HG03520 (cell line): ENCODE measurements around the gene FHL2.
"Not testable (repeated sequence)": the region's sequence is repeated elsewhere in the genome, so short reads cannot be mapped to it uniquely, and the experiment has no call there.

Source experiments
- ATAC-seq: cut with Tn5 transposase; IDR thresholded peaks from one replicate; pipeline ENCODE4 v1.9.1; 2021; ENCODE audit warnings: mild to moderate bottlenecking, moderate library complexity; ENCODE audit not compliant: unreplicated experiment

Gene FHL2

DNA sequence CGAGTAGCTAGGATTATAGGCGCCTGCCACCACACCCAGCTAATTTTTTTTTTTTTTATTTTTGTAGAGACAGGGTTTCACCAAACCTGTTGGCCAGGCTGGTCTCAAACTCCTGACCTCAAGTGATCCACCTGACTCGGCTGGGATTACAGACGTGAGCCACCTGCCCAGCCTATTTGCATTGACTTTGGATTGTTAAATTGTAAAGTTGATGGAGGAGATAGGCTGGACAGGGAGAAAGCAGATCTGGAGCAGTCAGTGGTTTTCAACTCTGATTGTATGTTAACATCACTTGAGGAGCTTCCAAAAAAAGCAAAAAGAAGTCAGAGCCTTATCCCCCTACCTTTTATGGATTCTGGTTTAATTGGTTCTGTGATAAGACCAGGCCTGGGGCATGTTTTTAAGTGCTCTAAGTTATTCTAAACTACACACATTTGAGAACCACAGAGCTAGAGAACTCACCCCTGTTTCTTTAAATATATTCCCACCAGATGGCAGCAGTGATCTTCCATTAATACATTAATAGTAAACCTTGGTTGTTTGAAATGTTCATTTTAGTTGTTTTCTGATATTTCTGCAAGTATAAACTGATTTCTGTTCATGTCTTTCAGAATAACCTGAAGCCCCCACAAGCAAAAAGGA is 54.0 kb downstream of the FHL2 start:
- no peak for ATAC-seq

DNA sequence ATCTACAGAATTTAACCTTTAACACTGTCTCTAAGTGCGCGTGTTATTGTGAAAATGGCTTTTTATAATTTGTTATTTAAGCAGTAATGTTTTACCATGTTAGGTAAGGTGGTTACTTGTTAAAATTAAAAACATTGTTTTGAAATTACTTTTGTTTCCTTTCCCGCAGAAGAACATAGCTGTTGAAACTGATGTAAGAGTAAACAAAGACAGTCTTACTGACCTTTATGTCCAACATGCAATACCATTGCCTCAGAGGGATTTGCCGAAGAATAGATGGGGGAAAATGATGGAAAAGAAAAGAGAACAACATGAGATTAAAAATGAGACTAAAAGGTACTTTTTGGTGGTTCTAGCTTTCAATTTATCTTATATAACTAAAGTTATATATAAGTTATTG is 59.4 kb downstream of the FHL2 start:
- no peak for ATAC-seq

DNA sequence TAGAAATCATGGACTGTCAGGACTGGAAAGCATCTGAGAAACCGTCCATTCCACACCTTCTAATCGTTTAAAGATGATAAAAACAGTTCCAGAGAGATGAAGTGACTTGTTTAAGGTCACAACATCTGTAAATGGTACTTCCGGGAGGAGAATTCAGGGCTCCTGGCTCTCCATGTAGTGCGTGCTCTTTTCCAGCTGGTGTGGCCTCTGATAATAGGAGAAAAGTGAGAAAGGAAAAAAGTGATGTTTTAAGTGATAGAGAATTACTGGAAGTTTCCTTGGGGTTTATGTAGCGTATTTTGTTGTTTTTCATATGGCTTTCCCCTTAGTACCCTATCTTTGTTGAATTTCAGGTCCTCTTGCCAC is 60.8 kb downstream of the FHL2 start:
- ATAC-seq = peak; percentile 4

DNA sequence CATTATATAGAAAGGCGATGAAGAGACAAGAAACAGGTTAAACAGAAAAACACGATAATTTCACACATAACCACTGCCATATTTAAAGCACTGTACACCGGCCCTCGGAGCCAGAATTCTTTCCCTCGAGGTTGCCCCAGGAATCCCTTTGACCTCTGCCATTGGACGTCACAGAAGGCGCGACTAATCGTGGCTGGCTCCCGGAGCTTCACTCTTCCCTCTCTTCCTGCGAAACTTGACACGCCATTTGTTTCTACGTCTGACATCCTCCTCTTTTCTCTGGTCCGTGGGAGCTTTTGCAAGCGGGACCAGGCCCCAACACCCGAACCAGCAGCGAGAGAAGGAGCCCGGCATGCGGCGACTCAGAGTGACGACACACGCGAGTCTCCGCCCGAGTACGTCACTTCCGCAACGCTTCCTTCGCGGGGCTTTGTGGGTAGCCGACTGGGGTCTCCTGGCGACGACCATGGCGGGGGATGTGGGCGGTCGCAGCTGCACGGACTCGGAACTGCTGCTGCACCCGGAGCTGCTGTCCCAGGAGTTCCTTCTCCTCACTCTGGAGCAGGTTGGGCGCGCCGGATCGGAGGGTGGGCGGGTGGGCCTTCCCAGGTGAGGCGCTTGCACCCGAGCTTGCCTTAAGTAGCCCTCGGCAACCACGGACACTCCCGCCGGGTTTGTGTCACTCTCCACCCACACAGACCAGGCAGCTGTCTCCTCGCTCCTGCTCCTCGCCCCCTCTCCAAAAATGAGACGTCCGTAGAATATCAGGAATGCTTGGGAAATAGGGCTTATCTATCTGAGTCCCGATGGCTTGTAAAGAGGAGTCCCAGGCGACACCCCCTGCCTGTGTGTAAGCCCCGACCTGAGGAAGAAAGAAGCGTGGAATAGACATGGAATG is 61.5 kb downstream of the FHL2 start, which contains the start of gene C2orf49:
Gene C2orf49 (plus strand): TSS at position 419 of the 898 bp plus-strand sequence. CDS start 48 bp downstream, at position 467.
- peak; percentile 78 for ATAC-seq

DNA sequence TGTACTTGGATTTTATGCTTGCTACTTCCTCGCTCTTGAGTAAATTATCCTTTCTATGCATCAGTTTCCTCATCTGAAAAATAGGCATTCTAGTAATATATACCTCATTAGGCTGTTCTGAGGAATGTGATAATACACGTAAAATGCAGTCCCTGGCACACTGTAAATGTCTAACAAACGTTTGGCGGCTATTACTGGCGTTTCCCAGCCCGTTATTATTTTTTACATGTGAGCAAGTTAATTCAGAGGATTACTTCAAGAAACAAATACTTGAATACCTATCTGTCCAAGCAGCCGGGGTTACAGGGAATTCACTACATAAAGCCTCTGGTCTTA is 62.1 kb downstream of the FHL2 start:
- no peak for ATAC-seq

DNA sequence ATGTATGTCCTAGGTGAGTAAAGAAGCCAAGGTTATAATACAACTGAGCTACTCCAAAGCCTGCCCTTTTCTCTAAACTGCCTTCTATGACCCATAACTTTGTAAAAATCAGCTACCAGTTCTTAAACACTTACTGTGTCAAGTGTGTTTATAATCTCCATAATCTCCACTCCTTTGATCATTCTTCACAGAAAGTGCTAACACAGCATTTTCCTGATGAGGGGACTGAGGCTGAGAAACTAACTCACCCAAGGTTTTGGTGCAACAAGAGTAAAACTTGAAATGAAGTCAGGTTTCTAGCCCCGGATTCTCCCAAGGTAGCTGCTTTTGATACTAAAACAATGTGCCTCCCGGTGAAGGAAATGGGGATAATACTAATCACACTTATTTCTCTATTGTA is 63.4 kb downstream of the FHL2 start:
- no peak for ATAC-seq

DNA sequence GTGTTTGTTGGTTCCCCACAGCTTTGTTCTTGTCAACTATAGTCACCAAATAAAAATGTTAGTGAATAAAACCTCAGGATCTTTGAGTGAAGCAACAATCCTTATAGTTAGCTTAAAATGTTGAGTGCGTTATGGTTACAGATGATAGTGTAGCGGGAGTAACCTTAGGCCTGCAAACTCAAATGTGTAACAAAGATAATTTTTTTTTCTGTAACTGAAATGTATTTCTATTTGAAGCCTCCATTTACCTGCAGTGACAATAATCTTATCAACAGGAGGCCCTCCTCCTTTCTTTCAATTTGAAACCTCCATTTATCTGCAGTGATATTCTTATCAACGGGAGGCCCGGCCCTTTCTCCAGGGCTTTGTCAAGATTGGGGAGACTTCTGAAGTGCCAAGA is 64.6 kb downstream of the FHL2 start:
- ATAC-seq = no peak

DNA sequence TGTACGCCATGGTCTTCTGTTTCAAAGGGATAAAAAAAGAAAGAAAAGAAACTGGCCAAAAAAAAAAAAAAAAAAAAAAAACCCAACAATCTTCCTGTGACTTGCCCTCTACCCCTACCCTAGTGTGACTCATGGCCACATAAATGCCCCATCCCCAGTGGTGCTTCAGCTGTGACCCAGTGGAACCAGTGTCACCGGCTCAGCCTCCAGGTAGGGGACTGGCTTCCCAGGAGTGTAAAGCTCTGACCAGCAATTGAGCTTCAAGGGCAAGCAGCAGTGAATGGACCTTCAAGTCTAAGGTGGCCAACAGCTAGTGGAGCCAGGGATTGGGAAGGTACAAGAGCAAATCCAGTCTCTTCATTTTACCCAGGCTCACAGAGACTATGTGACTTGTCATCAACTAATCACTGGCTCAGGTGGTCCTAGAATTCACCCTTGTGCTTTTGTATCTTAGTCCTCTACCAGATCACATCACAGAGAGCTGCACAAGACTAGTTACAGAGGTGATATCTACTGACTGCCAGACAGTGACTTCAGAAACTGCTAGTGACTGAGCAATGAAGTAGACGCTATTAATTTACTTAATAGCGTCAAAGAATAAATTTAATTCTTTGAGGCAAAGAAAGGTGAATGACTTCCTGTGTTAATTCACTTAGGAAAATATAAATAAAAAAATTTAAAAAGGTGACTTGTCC is 68.0 kb downstream of the FHL2 start:
- ATAC-seq = no peak

DNA sequence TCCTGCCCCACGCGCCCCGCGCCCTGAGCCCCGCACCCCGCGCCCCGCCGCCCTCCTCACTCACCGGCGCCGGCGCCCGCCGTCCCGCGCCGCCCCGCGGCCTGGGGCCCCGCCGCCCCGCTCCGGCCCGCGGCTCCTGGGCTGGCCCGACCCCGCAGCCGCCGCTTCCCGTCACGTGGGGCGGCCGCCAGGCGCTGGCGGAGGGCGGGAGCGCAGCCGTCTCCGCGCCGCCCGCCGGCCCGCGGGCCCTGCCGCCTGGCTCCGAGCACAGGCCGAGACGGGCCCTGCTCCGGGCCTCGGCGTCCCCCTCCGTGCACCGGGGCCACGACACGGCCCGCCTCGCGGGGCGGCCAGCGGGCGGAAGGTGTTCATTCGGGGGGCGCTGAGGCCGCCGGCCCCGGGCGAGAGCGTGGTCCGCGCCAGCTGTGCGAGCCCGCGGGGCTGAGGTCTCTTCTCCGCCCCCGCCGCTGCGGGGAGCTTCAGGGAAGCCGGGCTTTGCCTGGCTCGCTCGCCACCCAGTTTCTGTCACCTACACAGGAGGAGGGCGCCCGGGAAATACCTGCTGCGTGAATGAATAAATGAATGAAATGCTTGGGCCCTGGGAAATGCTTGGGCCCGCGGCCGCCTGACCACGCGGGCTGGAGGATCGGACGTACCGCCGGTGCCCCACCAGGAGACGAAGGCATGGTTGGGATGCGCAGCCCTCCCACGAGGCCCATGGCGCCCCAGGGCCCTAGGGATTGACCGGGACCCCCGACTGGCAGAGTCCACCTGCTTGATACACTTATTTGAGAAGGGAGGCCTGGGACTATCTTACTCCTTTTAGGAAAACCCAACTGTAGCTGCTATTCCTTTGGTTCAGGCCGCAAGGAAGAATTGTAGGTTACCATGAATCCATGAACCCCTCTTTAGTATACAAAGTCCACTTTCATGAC is 69.0 kb downstream of the FHL2 start, which contains the start of gene TGFBRAP1:
Gene TGFBRAP1 (minus strand): TSS at position 175 of the 935 bp plus-strand sequence. CDS start 21,434 bp downstream, outside the sequence.
- peak; percentile 70 for ATAC-seq

DNA sequence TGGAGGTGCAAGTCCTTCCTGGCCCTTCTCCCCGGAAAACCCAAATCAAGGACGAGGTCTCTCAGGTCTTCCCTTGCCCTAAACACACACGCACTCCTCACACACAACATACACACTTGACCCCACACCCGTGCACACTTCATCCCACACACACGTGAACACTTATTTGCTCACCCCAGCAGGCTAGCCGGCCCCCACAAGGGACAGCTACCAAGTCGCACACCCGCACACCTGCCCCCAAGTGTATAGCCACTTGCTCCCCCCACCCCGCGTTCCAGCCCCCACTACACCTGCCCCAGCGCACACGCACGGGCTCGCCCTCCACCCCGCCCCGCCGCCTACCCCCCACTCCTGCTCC is 69.7 kb downstream of the FHL2 start:
- ATAC-seq = no peak

DNA sequence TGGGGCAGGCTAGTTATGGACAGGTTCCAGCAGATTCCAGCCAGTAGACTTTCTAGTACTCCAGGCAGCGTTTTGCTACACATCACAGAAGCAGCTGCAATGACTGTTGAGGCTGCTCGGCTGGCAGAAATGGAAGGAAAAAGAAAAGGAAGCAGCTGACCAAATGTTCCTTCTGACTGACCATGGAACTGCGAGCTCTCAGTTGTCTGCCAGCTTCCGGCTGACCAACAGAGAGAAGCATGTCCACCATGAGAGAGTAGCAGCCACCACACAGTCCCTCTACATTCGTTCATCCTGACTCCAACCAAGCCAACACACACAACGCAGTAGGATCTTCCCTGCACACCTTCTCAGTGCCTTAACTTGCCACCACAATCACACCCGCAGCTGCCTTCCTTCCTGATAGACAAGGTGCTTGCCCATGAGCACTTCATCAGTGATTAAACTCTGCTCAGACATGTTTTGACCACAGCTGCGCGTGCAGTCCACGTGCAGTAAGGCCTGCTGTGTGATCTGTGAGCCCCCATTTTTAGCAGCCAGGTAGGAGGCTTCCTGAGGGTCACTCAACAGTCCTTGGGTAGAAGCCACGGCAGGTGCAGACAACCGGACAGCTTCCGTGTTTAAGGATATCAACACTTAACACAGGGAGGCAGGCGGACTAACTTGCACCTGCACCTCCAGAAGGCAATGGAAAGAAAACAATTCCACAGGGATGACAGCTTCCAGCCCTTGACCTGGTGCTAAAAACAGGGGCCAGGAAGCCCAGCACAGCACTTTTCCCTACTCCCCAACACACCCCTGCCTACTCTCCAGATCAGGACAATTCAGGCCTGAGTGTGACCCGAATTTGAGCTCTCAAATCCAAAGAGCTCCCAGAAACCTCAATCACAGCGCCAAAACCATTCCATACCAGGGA is 70.3 kb downstream of the FHL2 start:
- ATAC-seq = no peak

DNA sequence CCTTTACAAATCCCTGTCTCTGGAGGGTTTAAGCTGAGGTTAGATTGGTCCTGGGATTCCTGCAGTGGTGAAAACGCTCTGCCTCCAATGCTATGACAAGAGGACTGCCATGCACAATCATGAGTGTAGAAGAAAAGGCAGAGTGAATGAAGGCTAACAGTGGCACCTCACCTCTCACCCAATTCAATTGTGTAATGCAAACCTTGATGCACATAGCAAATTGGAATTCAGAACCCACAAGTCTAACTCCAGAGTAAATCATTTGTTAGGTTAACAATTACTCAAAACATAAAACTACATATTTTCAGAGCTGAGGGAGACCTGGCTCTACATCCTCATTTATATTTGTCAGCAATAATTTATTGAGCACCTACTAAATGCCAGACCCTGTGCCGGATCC is 71.2 kb downstream of the FHL2 start:
- ATAC-seq = no peak

DNA sequence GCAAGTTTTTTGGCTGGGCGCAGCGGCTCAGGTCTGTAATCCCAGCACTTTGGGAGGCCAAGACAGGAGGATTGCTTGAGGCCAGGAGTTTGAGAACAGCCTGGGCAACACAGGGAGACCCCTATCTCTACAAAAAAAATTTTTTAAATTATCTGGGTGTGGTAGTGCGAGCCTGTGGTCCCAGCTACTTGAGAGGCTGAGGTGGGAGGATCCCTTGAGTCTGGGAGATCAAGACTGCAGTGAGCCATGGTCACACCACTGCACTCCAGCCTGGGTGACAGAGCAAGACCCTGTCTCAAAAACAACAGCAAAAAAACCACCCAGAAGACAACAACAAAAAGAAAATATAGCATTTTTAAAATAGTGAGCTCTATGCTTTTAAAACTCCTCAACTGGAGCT is 71.6 kb downstream of the FHL2 start:
- ATAC-seq = not testable (repeated sequence)

DNA sequence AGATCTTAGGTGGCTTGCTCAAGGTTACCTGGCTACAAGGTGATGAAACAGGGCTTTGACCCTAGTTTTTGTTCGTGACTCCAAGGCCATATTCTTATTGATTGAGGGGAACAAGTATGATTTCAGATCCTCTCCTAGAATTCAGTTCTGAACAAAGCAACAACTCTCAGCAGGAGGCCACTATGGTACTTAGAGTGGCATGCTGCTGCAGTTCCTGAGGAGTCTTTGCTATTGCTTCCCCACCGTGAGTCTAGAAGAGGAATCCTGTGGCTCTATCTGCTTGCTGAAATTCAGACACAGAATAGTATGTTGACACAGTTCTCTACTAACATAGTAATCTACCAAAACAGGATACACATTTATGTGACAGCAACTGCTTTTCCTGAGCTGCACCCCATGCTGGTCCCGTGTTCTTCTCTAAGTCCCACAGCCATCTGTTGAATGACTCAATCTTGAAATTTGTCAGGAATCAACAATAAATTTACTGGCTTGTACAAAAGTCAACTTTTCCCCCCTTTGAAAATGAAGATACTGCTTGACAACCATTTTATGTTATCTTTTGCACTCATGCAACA is 73.4 kb downstream of the FHL2 start:
- no peak for ATAC-seq

DNA sequence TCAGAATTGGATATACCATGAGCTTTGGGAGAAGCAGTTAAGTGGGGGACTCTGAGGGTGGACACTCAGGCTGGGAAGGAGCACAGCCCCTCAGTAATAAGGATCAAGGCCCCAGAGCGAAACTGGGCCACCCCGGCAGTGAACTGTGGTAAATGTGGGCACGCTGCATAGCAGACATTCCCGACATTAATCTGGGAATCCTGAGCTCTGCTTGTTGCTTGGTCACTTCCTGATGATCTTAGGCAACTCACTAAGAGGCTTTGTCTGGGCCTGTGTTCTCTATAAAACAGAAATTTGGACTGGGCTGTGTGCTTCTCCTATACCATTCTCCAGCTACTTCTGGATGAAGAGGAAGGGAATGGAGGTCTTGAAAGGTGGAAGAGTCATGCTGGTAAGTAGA is 74.1 kb downstream of the FHL2 start:
- ATAC-seq = no peak

DNA sequence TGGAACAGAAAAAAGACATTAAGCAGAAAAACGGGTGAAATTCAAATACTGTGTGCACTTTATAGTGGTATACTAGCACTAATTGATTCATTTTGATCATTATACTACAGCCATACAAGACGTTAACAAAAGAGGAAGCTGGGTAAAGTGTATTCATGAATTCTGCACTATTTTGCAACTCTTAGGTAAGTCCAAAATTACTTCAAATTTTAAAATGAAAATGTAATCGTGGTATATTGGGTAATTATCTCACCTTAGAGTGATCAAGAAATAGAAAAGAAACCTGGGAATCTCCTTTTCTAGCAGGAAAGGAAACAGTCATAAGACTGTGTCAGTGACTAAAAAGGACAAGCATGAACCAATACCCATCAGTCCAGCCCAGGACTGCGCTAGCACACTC is 74.8 kb downstream of the FHL2 start:
- ATAC-seq = no peak

DNA sequence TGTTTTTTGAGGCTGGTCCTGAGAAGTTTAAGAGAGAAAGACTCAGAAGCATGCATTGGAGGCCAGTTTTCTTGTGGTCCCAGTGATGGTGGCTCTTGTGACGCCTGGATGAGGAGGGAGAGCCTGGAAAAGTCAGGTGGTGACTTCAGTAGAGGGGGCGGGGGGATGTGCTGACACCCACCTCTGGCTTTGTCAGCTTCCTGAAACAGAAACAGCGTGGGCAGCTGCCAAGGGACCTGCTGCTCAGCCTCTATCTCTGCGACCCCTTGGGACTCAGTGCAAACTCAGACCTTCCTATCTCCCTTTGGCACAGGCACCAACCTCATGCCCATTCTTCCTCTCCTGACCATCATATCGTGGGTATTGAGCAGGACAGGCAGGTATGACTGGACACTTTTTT is 75.7 kb downstream of the FHL2 start:
- no peak for ATAC-seq

DNA sequence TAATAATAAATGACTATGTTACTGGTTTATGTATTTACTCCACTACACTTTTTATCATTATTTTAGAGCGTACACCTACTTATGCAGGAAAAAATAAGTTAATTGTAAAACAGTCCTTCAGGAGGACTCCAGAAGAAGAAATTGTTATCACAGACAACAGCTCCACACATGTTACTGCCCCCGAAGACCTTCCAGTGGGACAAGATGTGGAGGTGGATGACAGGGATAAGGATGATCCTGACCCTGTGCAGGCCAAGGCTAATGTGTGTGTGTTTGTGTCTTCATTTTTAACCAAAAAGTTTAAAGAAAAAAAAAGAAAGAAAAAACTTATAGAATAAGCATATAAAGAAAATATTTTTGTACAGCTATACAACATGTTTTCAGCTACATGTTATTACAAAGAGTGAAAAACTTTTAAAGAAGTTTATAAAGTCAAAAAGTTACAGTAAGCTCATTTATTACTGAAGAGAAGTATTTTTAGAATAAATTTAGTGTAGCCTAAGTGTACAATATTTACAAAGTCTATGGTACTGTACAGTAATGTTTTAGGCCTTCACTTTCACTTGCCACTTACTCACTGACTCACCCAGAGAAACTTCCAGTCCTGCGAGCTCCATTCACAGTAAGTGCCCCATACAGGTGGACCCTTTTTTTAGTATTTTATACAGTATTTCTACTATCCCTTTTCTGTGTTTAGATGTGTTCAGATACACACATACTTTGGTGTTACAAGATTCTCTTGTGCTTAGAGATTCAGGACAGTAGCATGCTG is 76.8 kb downstream of the FHL2 start:
- ATAC-seq = no peak
